OCI-LY1 (cell line): ENCODE data around the gene TTC28.
"Not testable (repeated sequence)": the region's sequence is repeated elsewhere in the genome, so short reads cannot be mapped to it uniquely, and the experiment has no call there.

ENCODE experiments used
- CTCF ChIP-seq: fragments of 200-600 bp; sonication (generic), shearing (Covaris generic); IDR thresholded peaks from 2 replicates; pipeline ENCODE4 v1.5.1; 2017; ENCODE audit warnings: mild to moderate bottlenecking, antibody characterized with exemption, low read length, moderate library complexity, mixed read lengths
- EZH2 ChIP-seq: fragments of 200-600 bp; sonication (generic), shearing (Covaris generic); IDR thresholded peaks from 2 replicates; pipeline ENCODE4 v1.8.0; 2017; ENCODE audit warnings: borderline replicate concordance, mixed run types, mild to moderate bottlenecking, antibody characterized with exemption, low read length, moderate library complexity, mixed read lengths

DNA sequence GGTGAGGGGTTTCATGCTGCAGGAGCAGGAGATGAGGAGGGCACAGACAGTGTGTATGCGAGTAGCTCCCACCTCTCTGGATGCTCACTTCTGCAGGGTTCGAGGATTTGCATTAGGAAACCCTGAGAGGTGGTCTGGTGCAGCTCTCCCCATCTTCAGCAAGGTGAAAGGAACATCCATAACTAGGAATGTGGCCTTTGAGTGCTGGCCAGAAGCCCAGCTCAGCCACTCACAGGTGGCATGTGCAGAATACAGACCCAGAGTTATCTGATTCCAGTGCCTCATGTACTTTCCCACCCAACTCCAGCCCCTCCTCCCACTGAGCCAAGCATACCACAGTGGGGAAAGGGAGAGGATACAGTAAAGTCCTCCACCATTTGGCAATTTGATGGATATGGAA is 10.2 kb upstream of the TTC28 start:
- TF ChIP-seq CTCF, EZH2: not testable (repeated sequence)
